ENCODE data around the gene PRR23B.

DNA sequence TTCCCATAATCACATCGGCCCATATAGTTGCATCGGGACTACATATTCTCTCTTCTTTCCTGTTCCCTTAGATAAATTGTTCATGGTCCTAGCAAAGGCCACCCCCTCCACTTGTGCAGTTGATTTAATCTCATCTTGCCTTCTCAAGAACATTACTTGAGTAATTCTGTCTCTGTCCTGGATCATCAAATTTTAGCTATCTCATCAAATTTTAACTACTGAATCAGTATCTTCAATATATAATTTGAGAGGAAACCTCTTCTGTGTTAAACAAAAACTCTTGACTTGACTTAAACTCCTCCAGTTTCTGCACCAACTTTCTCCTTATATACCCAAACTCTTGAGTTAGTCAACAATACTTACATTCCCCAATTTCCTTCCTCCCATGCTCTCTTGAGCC is 4.2 kb upstream of the PRR23B start:
- TF ChIP-seq POLR2AphosphoS5 (IDR thresholded peaks at IDR 0.05; ENCODE audit: low read depth) (no peak), CREB1 (CRISPR knock-in tag; IDR thresholded peaks at IDR 0.05; ENCODE audit: low read depth) (no peak), EZH2 (IDR thresholded peaks at IDR 0.05; ENCODE audit: low read depth, unreplicated experiment) (no peak), EZH2phosphoT487 (IDR thresholded peaks at IDR 0.05; ENCODE audit: unreplicated experiment) (no peak), REST (IDR thresholded peaks at IDR 0.05; ENCODE audit: unreplicated experiment) (no peak), NANOG (IDR thresholded peaks at IDR 0.05; ENCODE audit: borderline replicate concordance) (no peak), ZNF331 (CRISPR knock-in tag; IDR thresholded peaks at IDR 0.05; ENCODE audit: low read depth) (no peak), JUNB (IDR thresholded peaks at IDR 0.05; ENCODE audit: unreplicated experiment) (no peak), STAT1 (IDR thresholded peaks at IDR 0.05; ENCODE audit: unreplicated experiment) (no peak), ZNF114 (CRISPR knock-in tag; IDR thresholded peaks at IDR 0.05) (no peak)
- TF ChIP-seq, protein P1, sequence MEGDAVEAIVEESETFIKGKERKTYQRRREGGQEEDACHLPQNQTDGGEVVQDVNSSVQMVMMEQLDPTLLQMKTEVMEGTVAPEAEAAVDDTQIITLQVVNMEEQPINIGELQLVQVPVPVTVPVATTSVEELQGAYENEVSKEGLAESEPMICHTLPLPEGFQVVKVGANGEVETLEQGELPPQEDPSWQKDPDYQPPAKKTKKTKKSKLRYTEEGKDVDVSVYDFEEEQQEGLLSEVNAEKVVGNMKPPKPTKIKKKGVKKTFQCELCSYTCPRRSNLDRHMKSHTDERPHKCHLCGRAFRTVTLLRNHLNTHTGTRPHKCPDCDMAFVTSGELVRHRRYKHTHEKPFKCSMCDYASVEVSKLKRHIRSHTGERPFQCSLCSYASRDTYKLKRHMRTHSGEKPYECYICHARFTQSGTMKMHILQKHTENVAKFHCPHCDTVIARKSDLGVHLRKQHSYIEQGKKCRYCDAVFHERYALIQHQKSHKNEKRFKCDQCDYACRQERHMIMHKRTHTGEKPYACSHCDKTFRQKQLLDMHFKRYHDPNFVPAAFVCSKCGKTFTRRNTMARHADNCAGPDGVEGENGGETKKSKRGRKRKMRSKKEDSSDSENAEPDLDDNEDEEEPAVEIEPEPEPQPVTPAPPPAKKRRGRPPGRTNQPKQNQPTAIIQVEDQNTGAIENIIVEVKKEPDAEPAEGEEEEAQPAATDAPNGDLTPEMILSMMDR (conservative IDR thresholded peaks at IDR 0.05; ENCODE audit: low read depth in 2 of 2) = no peak
- TF ChIP-seq, protein P2, sequence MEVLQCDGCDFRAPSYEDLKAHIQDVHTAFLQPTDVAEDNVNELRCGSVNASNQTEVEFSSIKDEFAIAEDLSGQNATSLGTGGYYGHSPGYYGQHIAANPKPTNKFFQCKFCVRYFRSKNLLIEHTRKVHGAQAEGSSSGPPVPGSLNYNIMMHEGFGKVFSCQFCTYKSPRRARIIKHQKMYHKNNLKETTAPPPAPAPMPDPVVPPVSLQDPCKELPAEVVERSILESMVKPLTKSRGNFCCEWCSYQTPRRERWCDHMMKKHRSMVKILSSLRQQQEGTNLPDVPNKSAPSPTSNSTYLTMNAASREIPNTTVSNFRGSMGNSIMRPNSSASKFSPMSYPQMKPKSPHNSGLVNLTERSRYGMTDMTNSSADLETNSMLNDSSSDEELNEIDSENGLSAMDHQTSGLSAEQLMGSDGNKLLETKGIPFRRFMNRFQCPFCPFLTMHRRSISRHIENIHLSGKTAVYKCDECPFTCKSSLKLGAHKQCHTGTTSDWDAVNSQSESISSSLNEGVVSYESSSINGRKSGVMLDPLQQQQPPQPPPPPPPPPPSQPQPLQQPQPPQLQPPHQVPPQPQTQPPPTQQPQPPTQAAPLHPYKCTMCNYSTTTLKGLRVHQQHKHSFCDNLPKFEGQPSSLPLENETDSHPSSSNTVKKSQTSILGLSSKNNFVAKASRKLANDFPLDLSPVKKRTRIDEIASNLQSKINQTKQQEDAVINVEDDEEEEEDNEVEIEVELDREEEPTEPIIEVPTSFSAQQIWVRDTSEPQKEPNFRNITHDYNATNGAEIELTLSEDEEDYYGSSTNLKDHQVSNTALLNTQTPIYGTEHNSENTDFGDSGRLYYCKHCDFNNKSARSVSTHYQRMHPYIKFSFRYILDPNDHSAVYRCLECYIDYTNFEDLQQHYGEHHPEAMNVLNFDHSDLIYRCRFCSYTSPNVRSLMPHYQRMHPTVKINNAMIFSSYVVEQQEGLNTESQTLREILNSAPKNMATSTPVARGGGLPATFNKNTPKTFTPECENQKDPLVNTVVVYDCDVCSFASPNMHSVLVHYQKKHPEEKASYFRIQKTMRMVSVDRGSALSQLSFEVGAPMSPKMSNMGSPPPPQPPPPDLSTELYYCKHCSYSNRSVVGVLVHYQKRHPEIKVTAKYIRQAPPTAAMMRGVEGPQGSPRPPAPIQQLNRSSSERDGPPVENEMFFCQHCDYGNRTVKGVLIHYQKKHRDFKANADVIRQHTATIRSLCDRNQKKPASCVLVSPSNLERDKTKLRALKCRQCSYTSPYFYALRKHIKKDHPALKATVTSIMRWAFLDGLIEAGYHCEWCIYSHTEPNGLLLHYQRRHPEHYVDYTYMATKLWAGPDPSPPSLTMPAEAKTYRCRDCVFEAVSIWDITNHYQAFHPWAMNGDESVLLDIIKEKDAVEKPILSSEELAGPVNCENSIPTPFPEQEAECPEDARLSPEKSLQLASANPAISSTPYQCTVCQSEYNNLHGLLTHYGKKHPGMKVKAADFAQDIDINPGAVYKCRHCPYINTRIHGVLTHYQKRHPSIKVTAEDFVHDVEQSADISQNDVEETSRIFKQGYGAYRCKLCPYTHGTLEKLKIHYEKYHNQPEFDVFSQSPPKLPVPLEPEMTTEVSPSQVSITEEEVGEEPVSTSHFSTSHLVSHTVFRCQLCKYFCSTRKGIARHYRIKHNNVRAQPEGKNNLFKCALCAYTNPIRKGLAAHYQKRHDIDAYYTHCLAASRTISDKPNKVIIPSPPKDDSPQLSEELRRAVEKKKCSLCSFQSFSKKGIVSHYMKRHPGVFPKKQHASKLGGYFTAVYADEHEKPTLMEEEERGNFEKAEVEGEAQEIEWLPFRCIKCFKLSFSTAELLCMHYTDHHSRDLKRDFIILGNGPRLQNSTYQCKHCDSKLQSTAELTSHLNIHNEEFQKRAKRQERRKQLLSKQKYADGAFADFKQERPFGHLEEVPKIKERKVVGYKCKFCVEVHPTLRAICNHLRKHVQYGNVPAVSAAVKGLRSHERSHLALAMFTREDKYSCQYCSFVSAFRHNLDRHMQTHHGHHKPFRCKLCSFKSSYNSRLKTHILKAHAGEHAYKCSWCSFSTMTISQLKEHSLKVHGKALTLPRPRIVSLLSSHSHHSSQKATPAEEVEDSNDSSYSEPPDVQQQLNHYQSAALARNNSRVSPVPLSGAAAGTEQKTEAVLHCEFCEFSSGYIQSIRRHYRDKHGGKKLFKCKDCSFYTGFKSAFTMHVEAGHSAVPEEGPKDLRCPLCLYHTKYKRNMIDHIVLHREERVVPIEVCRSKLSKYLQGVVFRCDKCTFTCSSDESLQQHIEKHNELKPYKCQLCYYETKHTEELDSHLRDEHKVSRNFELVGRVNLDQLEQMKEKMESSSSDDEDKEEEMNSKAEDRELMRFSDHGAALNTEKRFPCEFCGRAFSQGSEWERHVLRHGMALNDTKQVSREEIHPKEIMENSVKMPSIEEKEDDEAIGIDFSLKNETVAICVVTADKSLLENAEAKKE (CRISPR knock-in tag; IDR thresholded peaks at IDR 0.05) = no peak
- TF ChIP-seq, protein P3, sequence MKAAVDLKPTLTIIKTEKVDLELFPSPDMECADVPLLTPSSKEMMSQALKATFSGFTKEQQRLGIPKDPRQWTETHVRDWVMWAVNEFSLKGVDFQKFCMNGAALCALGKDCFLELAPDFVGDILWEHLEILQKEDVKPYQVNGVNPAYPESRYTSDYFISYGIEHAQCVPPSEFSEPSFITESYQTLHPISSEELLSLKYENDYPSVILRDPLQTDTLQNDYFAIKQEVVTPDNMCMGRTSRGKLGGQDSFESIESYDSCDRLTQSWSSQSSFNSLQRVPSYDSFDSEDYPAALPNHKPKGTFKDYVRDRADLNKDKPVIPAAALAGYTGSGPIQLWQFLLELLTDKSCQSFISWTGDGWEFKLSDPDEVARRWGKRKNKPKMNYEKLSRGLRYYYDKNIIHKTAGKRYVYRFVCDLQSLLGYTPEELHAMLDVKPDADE (IDR thresholded peaks at IDR 0.05) = no peak
